IMR-90 (cell line): ENCODE results near the gene PTPRN2. TPM values are rescaled to one million over a fixed set of nuclear protein-coding genes. Genes with fewer than 3 reads are reported as not detected.

Source experiments
- ATAC-seq: fragments of 200-7000 bp; cut with Tn5 transposase; 2 replicates; pipeline ENCODE4 v1.9.1; 2020; ENCODE audit warnings: low read depth, mild to moderate bottlenecking, moderate library complexity
- BruUV-seq: library from RNA; stranded (reverse); fragments of 400-500 nt; replicated peaks from 2 replicates; lab custom pipeline; 2021; lab: Mats Ljungman, UMichigan
- CTCF ChIA-PET: fragments of 300-600 bp; formaldehyde crosslinking; extraction: SDS; loops from one replicate; lab custom pipeline; 2021; ENCODE audit warnings: antibody characterized with exemption; lab: Yijun Ruan, JAX
- POLR2A ChIA-PET: fragments of 300-600 bp; sonication (Branson Sonifier 250); formaldehyde crosslinking; loops from one replicate; lab custom pipeline; 2022; ENCODE audit warnings: antibody characterized with exemption; ENCODE audit not compliant: unreplicated experiment; lab: Charles Lee
- DNase-seq: peaks from one replicate; pipeline ENCODE4 v3.0.0; 2013
- H2AFZ ChIP-seq: replicated peaks from 2 replicates; pipeline ENCODE3; 2013; ENCODE audit warnings: low read length, mild to moderate bottlenecking; ENCODE audit not compliant: poor library complexity
- H2AK5ac ChIP-seq: 2 replicates; pipeline ENCODE4 v1.6.1; 2013; ENCODE audit warnings: low read depth, low read length, inconsistent platforms
- H2AK9ac ChIP-seq: replicated peaks from 2 replicates; pipeline ENCODE3; 2013; ENCODE audit warnings: mild to moderate bottlenecking, low read depth, low read length, moderate library complexity; ENCODE audit not compliant: poor library complexity
- H2BK120ac ChIP-seq: 2 replicates; pipeline ENCODE4 v1.6.1; 2013; ENCODE audit warnings: low read depth, low read length, inconsistent platforms
- H2BK15ac ChIP-seq: 3 replicates; pipeline ENCODE4 v1.6.1; 2013; ENCODE audit warnings: low read depth, low read length, inconsistent platforms
- H2BK20ac ChIP-seq: 2 replicates; pipeline ENCODE4 v1.6.1; 2013; ENCODE audit warnings: low read depth, mild to moderate bottlenecking, inconsistent platforms, low read length, moderate library complexity
- H2BK5ac ChIP-seq: 2 replicates; pipeline ENCODE4 v1.6.1; 2013; ENCODE audit warnings: mild to moderate bottlenecking, low read depth, low read length, inconsistent platforms; ENCODE audit not compliant: poor library complexity, severe bottlenecking
- H3K14ac ChIP-seq: replicated peaks from 2 replicates; pipeline ENCODE4 v1.6.1; 2013; ENCODE audit warnings: low read depth, low read length, inconsistent platforms
- H3K18ac ChIP-seq: 2 replicates; pipeline ENCODE4 v1.6.1; 2013; ENCODE audit warnings: low read depth, low read length, control low read depth
- H3K23ac ChIP-seq: 2 replicates; pipeline ENCODE4 v1.6.1; 2013; ENCODE audit warnings: low read depth, low read length, inconsistent platforms
- H3K27ac ChIP-seq: 2 replicates; pipeline ENCODE4 v1.5.1; 2013; ENCODE audit warnings: mild to moderate bottlenecking, control low read depth, low read length; ENCODE audit not compliant: insufficient read depth
- H3K27me3 ChIP-seq: 2 replicates; pipeline ENCODE4 v1.6.1; 2013; ENCODE audit warnings: low read length; ENCODE audit not compliant: control insufficient read depth, insufficient read depth
- H3K36me3 ChIP-seq: 2 replicates; pipeline ENCODE4 v1.6.1; 2013; ENCODE audit warnings: low read length, mixed read lengths; ENCODE audit not compliant: control insufficient read depth, insufficient read depth
- H3K4ac ChIP-seq: 2 replicates; pipeline ENCODE4 v1.6.1; 2013; ENCODE audit warnings: low read depth, low read length, inconsistent platforms
- H3K4me1 ChIP-seq: 2 replicates; pipeline ENCODE4 v1.6.1; 2013; ENCODE audit warnings: low read length, mixed read lengths; ENCODE audit not compliant: control insufficient read depth, insufficient read depth
- H3K4me2 ChIP-seq: 2 replicates; pipeline ENCODE4 v1.6.1; 2013; ENCODE audit warnings: low read depth, mild to moderate bottlenecking, control low read depth, low read length, moderate library complexity
- H3K4me3 ChIP-seq: 2 replicates; pipeline ENCODE4 v1.5.1; 2013; ENCODE audit warnings: low read depth, mild to moderate bottlenecking, control low read depth, low read length, moderate library complexity; ENCODE audit not compliant: insufficient read depth
- H3K56ac ChIP-seq: 2 replicates; pipeline ENCODE4 v1.6.1; 2013; ENCODE audit warnings: low read length, inconsistent platforms; ENCODE audit not compliant: insufficient read depth; ENCODE audit errors: extremely low read depth
- H3K79me1 ChIP-seq, 2 experiments: 2 replicates each; pipeline ENCODE4 v1.6.1; 2013; ENCODE audit warnings: low read length in 2 of 2, inconsistent platforms in 1 of 2, low read depth in 1 of 2
- H3K9ac ChIP-seq: 2 replicates; pipeline ENCODE4 v1.6.1; 2013; ENCODE audit warnings: low read depth, low read length, control low read depth
- H3K9me1 ChIP-seq: 2 replicates; pipeline ENCODE4 v1.6.1; 2013; ENCODE audit warnings: low read length, inconsistent platforms; ENCODE audit not compliant: insufficient read depth
- H3K9me3 ChIP-seq: 2 replicates; pipeline ENCODE4 v1.6.1; 2013; ENCODE audit warnings: low read length; ENCODE audit not compliant: control insufficient read depth, insufficient read depth
- H4K20me1 ChIP-seq: 2 replicates; pipeline ENCODE4 v1.6.1; 2013; ENCODE audit warnings: low read length, inconsistent platforms; ENCODE audit not compliant: insufficient read depth
- H4K5ac ChIP-seq: 2 replicates; pipeline ENCODE4 v1.6.1; 2013; ENCODE audit warnings: mild to moderate bottlenecking, low read depth, low read length, control low read depth
- H4K8ac ChIP-seq, 2 experiments: 2 replicates each; pipeline ENCODE4 v1.6.1; 2013; ENCODE audit warnings: low read depth in 2 of 2, low read length in 2 of 2, control low read depth in 1 of 2, inconsistent platforms in 1 of 2
- H4K91ac ChIP-seq: 2 replicates; pipeline ENCODE4 v1.6.1; 2013; ENCODE audit warnings: low read depth, low read length, inconsistent platforms; ENCODE audit not compliant: insufficient read depth
- CHD1 ChIP-seq: IDR thresholded peaks from 2 replicates; pipeline ENCODE4 v1.6.1; 2012; ENCODE audit warnings: low read depth, low read length, improper control_type of control experiment
- NFE2L2 ChIP-seq: fragments of 150-350 bp; IDR thresholded peaks from 2 replicates; pipeline ENCODE4 v1.6.1; 2016; ENCODE audit warnings: low read depth, mild to moderate bottlenecking, low read length
- POLR2A ChIP-seq: IDR thresholded peaks from 2 replicates; pipeline ENCODE4 v1.6.1; 2012; ENCODE audit warnings: mild to moderate bottlenecking, low read depth, low read length
- RAD21 ChIP-seq: IDR thresholded peaks from 2 replicates; pipeline ENCODE4 v1.6.1; 2012; ENCODE audit warnings: low read length, improper control_type of control experiment
- RCOR1 ChIP-seq: IDR thresholded peaks from 2 replicates; pipeline ENCODE4 v1.6.1; 2012; ENCODE audit warnings: mild to moderate bottlenecking, low read length, improper control_type of control experiment; ENCODE audit not compliant: insufficient replicate concordance
- WGBS, 2 experiments: methylation state at CpG; one replicate each; pipeline versions ENCODE4 v1.1.5 to v1.1.7; 2013; ENCODE audit warnings: missing lambda C conversion rate in 2 of 2; ENCODE audit not compliant: insufficient read length in 1 of 2; ENCODE audit errors: extremely low coverage in 2 of 2; 5-methylcytosine and 5-hydroxymethylcytosine counted together
- dilution Hi-C: fragments of 300-500 bp; cut with HindIII; formaldehyde crosslinking; loops from one replicate; pipeline ENCODE4 v1.14.3; 2018; ENCODE audit warnings: low sequenced_read_pairs; ENCODE audit not compliant: unreplicated experiment
- in situ Hi-C: fragments of 300-500 bp; cut with MboI; formaldehyde crosslinking; loops from 3 replicates; pipeline ENCODE4 v1.14.3; 2019; ENCODE audit warnings: low sequenced_read_pairs, inconsistent platforms, mixed read lengths
- intact Hi-C: fragments of 100-400 bp; cut with micrococcal nuclease; formaldehyde crosslinking; loops from 2 replicates; pipeline ENCODE4 v1.10.0; 2022
- polyA plus RNA-seq, 3 experiments: library from polyadenylated mRNA; depleted of rRNA; stranded (reverse); fragments of >200 nt; gene quantifications; 2 replicates each; pipeline ENCODE4 v1.2.3, GENCODE V29; 2012; ENCODE audit warnings: low replicate concordance in 1 of 3
- total RNA-seq: library from RNA; depleted of rRNA; stranded (reverse); fragments of >200 nt; gene quantifications from 2 replicates; pipeline ENCODE4 v1.2.3, GENCODE V29; 2012
- TF ChIP-seq, protein P1 (sequence below): conservative IDR thresholded peaks from 2 replicates; pipeline ENCODE4 v1.5.1; 2012; ENCODE audit warnings: mild to moderate bottlenecking, low read depth, low read length, improper control_type of control experiment
- TF ChIP-seq, protein P2 (sequence below): fragments of 150-350 bp; IDR thresholded peaks from 2 replicates; pipeline ENCODE4 v1.6.1; 2016; ENCODE audit warnings: low read depth, mild to moderate bottlenecking, low read length, moderate library complexity, borderline replicate concordance

Gene PTPRN2
- total and polyA plus RNA-seq, 2 of the 4 experiments (the other 2 are of a cell fraction): 0.03 TPM; not detected in 1

DNA sequence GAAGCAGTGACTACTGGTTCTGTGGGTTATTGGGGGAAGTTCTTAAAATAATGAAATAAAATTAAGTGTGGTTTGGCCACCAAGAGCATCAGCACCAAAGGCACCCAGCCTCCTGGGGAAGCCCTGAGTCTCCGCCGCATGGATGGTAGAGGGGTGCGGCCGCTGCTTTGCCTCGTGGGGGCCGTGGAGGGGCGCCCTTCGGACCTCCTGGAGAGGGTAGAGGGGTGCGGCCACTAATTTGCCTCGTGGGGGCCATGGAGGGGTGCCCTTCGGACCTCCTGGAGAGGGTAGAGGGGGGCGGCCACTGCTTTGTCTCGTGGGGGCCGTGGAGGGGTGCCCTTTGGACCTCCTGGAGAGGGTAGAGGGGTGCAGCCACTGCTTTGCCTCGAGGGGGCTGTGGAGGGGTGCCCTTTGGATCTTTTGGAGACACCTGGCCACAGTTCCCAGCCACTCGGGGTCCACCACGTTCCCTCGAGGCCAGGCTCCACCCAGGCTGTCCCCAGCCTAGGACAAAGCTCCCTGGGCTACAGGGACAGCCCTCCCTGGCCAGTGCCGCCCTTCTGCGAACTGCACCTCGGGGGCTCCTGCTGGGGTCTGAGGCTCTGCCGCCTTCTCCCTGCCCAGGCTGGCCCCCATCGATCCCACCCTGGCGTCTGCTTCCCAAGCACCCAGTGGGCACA lies 535.1 kb downstream of the PTPRN2 start:
- Histone ChIP-seq H4K8ac (no peak overlapping the region), H3K4me2 (no peak overlapping the region), H3K36me3 (no peaks in the 10 kb centered on the region), H3K14ac (no peak overlapping the region), H3K27ac (no peak overlapping the region), H2BK5ac (no peak overlapping the region), H3K23ac (no peak overlapping the region), H2BK20ac (no peak overlapping the region), H4K20me1 (no peaks in the 10 kb centered on the region), H2BK15ac (no peak overlapping the region), H4K91ac (no peak overlapping the region), H3K4me1 (no peaks in the 10 kb centered on the region), H3K27me3 (no peaks in the 10 kb centered on the region), H3K18ac (no peak overlapping the region), H3K4me3 (no peak overlapping the region), H3K9me1 (no peaks in the 10 kb centered on the region), H4K5ac (no peak overlapping the region), H3K9ac (no peak overlapping the region), H3K79me1 (no peaks in the 10 kb centered on the region), H3K9me3 (peaks cover 48% of the 10 kb centered on the region), H3K4ac (no peak overlapping the region), H3K56ac (no peak overlapping the region), H2BK120ac (no peak overlapping the region), H2AFZ (no peak overlapping the region), H2AK5ac (no peak overlapping the region), H2AK9ac (no peak overlapping the region)
- BruUV-seq: no TSS peak
- POLR2A ChIA-PET: no interaction called here
- ATAC-seq (no peak), DNase-seq (no peak)
- dilution Hi-C loops: no loop called here
- CTCF ChIA-PET: no interaction called here
- in situ Hi-C loops: no loop called here
- intact Hi-C loops: no loop called here
- WGBS, 2 experiments: 60% methylated on average over 1 of the region's 24 CpGs; no CpG with 5 or more reads in 1 of the 2 experiments
- TF ChIP-seq POLR2A: no peak
- TF ChIP-seq NFE2L2: no peak
- TF ChIP-seq, protein P1, sequence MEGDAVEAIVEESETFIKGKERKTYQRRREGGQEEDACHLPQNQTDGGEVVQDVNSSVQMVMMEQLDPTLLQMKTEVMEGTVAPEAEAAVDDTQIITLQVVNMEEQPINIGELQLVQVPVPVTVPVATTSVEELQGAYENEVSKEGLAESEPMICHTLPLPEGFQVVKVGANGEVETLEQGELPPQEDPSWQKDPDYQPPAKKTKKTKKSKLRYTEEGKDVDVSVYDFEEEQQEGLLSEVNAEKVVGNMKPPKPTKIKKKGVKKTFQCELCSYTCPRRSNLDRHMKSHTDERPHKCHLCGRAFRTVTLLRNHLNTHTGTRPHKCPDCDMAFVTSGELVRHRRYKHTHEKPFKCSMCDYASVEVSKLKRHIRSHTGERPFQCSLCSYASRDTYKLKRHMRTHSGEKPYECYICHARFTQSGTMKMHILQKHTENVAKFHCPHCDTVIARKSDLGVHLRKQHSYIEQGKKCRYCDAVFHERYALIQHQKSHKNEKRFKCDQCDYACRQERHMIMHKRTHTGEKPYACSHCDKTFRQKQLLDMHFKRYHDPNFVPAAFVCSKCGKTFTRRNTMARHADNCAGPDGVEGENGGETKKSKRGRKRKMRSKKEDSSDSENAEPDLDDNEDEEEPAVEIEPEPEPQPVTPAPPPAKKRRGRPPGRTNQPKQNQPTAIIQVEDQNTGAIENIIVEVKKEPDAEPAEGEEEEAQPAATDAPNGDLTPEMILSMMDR: no peak
- TF ChIP-seq, protein P2, sequence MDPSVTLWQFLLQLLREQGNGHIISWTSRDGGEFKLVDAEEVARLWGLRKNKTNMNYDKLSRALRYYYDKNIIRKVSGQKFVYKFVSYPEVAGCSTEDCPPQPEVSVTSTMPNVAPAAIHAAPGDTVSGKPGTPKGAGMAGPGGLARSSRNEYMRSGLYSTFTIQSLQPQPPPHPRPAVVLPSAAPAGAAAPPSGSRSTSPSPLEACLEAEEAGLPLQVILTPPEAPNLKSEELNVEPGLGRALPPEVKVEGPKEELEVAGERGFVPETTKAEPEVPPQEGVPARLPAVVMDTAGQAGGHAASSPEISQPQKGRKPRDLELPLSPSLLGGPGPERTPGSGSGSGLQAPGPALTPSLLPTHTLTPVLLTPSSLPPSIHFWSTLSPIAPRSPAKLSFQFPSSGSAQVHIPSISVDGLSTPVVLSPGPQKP: no peak
- no peak for TF ChIP-seq RCOR1
- TF ChIP-seq RAD21: no peak
- TF ChIP-seq CHD1: no peak
